ENCODE results near the gene PCDHGB3.

Gene PCDHGB3

DNA sequence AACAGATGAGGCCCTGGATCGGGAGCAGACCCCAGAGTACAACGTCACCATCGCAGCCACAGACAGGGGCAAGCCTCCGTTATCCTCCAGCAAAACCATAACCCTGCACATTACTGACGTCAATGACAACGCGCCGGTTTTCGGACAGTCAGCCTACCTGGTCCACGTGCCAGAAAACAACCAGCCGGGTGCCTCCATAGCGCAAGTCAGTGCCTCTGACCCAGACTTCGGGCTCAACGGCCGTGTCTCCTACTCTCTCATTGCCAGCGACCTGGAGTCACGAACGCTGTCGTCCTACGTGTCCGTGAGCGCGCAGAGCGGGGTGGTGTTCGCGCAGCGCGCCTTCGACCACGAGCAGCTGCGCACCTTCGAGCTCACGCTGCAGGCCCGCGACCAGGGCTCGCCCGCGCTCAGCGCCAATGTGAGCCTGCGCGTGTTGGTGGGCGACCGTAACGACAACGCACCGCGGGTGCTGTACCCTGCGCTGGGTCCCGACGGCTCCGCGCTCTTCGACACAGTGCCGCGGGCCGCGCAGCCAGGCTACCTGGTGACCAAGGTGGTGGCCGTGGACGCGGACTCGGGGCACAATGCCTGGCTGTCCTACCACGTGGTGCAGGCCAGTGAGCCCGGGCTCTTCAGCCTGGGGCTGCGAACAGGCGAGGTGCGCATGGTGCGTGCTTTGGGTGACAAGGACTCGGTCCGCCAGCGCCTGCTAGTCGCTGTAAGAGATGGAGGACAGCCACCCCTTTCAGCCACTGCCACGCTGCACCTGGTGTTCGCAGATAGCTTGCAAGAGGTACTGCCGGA, 49.2 kb downstream of the PCDHGB3 start:
- no peak for DNase-seq (ENCODE audit: low read depth, low spot score)

DNA sequence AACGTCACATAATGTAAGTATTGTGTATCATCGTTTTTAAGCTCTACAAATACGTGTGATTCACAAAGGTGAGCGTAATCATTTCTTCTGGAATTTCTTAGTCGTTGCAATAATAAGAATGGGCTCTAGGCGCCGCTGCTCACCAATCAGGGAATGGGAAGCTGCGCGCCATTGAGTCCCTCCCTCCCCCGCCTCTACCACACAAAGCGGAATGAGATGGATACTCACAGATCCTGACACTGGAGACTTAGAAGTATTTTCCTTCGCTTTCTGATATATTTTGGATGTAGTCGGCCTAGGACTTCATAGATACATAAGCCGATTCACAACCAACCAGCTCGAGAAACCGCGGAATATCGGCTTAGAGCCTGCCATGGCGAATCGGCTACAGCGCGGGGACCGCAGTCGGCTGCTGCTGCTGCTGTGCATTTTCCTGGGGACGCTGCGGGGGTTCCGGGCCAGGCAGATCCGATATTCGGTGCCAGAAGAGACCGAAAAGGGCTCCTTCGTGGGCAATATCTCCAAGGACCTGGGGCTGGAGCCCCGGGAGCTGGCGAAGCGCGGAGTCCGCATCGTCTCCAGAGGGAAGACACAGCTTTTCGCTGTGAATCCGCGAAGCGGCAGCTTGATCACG, 50.9 kb downstream of the PCDHGB3 start, which contains the start of gene PCDHGA11:
PCDHGA11 (plus strand) TSS at position 197 of the 634 bp plus-strand sequence; CDS start at position 374, 177 bp downstream.
- DNase-seq (ENCODE audit: low read depth, low spot score) = no peak

DNA sequence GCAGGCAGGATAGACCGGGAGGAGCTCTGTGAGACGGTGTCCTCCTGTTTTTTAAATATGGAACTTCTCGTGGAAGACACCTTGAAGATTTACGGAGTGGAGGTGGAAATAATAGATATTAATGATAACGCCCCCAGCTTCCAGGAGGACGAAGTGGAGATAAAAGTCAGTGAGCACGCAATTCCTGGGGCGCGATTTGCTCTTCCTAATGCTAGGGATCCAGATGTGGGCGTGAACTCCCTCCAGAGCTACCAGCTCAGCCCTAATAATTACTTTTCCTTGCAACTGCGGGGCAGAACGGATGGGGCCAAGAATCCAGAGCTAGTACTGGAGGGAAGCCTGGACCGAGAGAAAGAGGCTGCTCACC, 51.4 kb downstream of the PCDHGB3 start:
- DNase-seq (ENCODE audit: low read depth, low spot score) = no peak
